HG02885 (cell line): ENCODE data around the gene TRIM2.
A peak's percentile ranks its signal among the peaks of the same experiment; 100 is the strongest.

ENCODE experiments used
- ATAC-seq: cut with Tn5 transposase; IDR thresholded peaks from one replicate; pipeline ENCODE4 v1.9.1; 2021; ENCODE audit warnings: mild to moderate bottlenecking; ENCODE audit not compliant: unreplicated experiment, poor library complexity

Gene TRIM2

GRCh38 chr4:153220682-153221395, 16.6 kb downstream of the TRIM2 start:
- no peak for ATAC-seq

GRCh38 chr4:153221783-153222706, 17.8 kb downstream of the TRIM2 start:
- peak; percentile 17 for ATAC-seq

GRCh38 chr4:153222707-153223426, 18.6 kb downstream of the TRIM2 start:
- ATAC-seq: peak; percentile 68

GRCh38 chr4:153223427-153223801, 19.2 kb downstream of the TRIM2 start:
- ATAC-seq: no peak

- ATAC-seq: no peak
Observed at GRCh38 chr4:153223930-153224329, 19.7 kb downstream of the TRIM2 start.

GRCh38 chr4:153224474-153224873, 20.2 kb downstream of the TRIM2 start:
- ATAC-seq: no peak

GRCh38 chr4:153227469-153228075, 23.3 kb downstream of the TRIM2 start:
- ATAC-seq: no peak

GRCh38 chr4:153228512-153229140, 24.4 kb downstream of the TRIM2 start:
- no peak for ATAC-seq

GRCh38 chr4:153229545-153229944, 25.3 kb downstream of the TRIM2 start:
- ATAC-seq: no peak

- peak; percentile 61 for ATAC-seq
Observed at GRCh38 chr4:153232768-153233167, 28.5 kb downstream of the TRIM2 start.

- no peak for ATAC-seq
Observed at GRCh38 chr4:153233761-153234371, 29.6 kb downstream of the TRIM2 start.

- ATAC-seq: no peak
Observed at GRCh38 chr4:153234885-153235284, 30.6 kb downstream of the TRIM2 start.

- no peak for ATAC-seq
Observed at GRCh38 chr4:153238135-153238919, 34.1 kb downstream of the TRIM2 start.

- ATAC-seq: no peak
Observed at GRCh38 chr4:153239409-153239808, 35.2 kb downstream of the TRIM2 start.

- no peak for ATAC-seq
Observed at GRCh38 chr4:153241295-153241694, 37.1 kb downstream of the TRIM2 start.

GRCh38 chr4:153241970-153242838, 38.0 kb downstream of the TRIM2 start:
- ATAC-seq: no peak

GRCh38 chr4:153242839-153243324, 38.6 kb downstream of the TRIM2 start:
- ATAC-seq: no peak

GRCh38 chr4:153243468-153243867, 39.2 kb downstream of the TRIM2 start:
- ATAC-seq: no peak
